Upper lobe of right lung (tissue), 1 donor: ENCODE results near the gene TOR1B. TPM values are rescaled to one million over a fixed set of nuclear protein-coding genes. Genes with fewer than 3 reads are reported as not detected.

Source experiments
- ATAC-seq: fragments of 200-7000 bp; cut with Tn5 transposase; one replicate; pipeline ENCODE4 v1.9.1; 2020; ENCODE audit warnings: mild to moderate bottlenecking, moderate library complexity
- DNase-seq: peaks from one replicate; pipeline ENCODE4 v3.0.0-alpha.2; 2020
- H3K27ac ChIP-seq: fragments of 200-600 bp; one replicate; pipeline ENCODE4 v1.8.0; 2022
- H3K27me3 ChIP-seq: fragments of 200-600 bp; one replicate; pipeline ENCODE4 v1.8.0; 2022; ENCODE audit warnings: mild to moderate bottlenecking
- H3K36me3 ChIP-seq: fragments of 200-600 bp; one replicate; pipeline ENCODE4 v1.8.0; 2022
- H3K4me1 ChIP-seq: fragments of 200-600 bp; one replicate; pipeline ENCODE4 v1.8.0; 2022
- H3K4me3 ChIP-seq: fragments of 200-600 bp; one replicate; pipeline ENCODE4 v1.8.0; 2022; ENCODE audit warnings: mild to moderate bottlenecking
- H3K9me3 ChIP-seq: fragments of 200-600 bp; one replicate; pipeline ENCODE4 v1.8.0; 2022
- CTCF ChIP-seq: fragments of 200-600 bp; IDR thresholded peaks from one replicate; pipeline ENCODE4 v1.8.0; 2022; ENCODE audit warnings: antibody characterized with exemption
- intact Hi-C: fragments of 100-400 bp; cut with DNase I; formaldehyde crosslinking; loops from one replicate; pipeline ENCODE4 v1.11.0; 2022
- total RNA-seq: library from RNA; stranded (reverse); fragmentation: NEBNext Ultra II Directional; extraction: Animal tissue kit (Norgen Biotek cat#: 25700); gene quantifications from one replicate; pipeline ENCODE4 v1.2.1, GENCODE V29; 2021
- donor health status: DM: no; HTN: yes; CAD: no; lungs with severe emphysema.

The TOR1B gene
- total RNA-seq, 1 donor from 2014 or later: 26.0 TPM

GRCh38 chr9:129822898-129823541 is 20.0 kb downstream of the TOR1B start:
- intact Hi-C loops: no loop called here
- H3K4me1 ChIP-seq: peaks cover 5% of the 10 kb centered on the region
- DNase-seq: peak; percentile 72
- H3K36me3 ChIP-seq: peaks cover 56% of the 10 kb centered on the region
- H3K27ac ChIP-seq: peak overlapping the region; percentile 76
- H3K9me3 ChIP-seq: no peaks in the 10 kb centered on the region
- no peaks in the 10 kb centered on the region for H3K27me3 ChIP-seq
- ATAC-seq: peak; percentile 57
- peak overlapping the region; percentile 70 for H3K4me3 ChIP-seq
- no peak for TF ChIP-seq CTCF

GRCh38 chr9:129823542-129823934 is 20.6 kb downstream of the TOR1B start:
- Histone ChIP-seq H3K4me1 (peaks cover 5% of the 10 kb centered on the region), H3K4me3 (peak overlapping the region; percentile 70), H3K27me3 (no peaks in the 10 kb centered on the region), H3K9me3 (no peaks in the 10 kb centered on the region), H3K36me3 (peaks cover 56% of the 10 kb centered on the region), H3K27ac (peak overlapping the region; percentile 76)
- DNase-seq: no peak
- intact Hi-C loops: no loop called here
- TF ChIP-seq CTCF: no peak
- peak; percentile 32 for ATAC-seq

- Histone ChIP-seq H3K27me3 (no peaks in the 10 kb centered on the region), H3K4me1 (peaks cover 5% of the 10 kb centered on the region), H3K36me3 (peaks cover 56% of the 10 kb centered on the region), H3K9me3 (no peaks in the 10 kb centered on the region), H3K4me3 (peak within 1 kb of the TSS; percentile 70), H3K27ac (peak within 1 kb of the TSS; percentile 76)
- peak; percentile 97 for ATAC-seq
- TF ChIP-seq CTCF: no peak
- DNase-seq: peak; percentile 97
- intact Hi-C loops: no loop called here
These were observed 21.1 kb downstream of the TOR1B start, which contains the start of gene TOR1A for GRCh38 chr9:129823935-129824601. TOR1A (minus strand) TSS chr9:129824136; CDS start chr9:129824085, 51 bp downstream.

GRCh38 chr9:129826344-129826743 is 23.4 kb downstream of the TOR1B start:
- Histone ChIP-seq H3K36me3 (peaks cover 56% of the 10 kb centered on the region), H3K4me3 (no peak overlapping the region), H3K27ac (no peak overlapping the region), H3K4me1 (peaks cover 5% of the 10 kb centered on the region), H3K9me3 (no peaks in the 10 kb centered on the region), H3K27me3 (no peaks in the 10 kb centered on the region)
- intact Hi-C loops: no loop called here
- TF ChIP-seq CTCF: no peak
- no peak for ATAC-seq
- DNase-seq: no peak

GRCh38 chr9:129826759-129827158 is 23.8 kb downstream of the TOR1B start:
- Histone ChIP-seq H3K4me1 (peaks cover 5% of the 10 kb centered on the region), H3K36me3 (peaks cover 56% of the 10 kb centered on the region), H3K27ac (no peak overlapping the region), H3K9me3 (no peaks in the 10 kb centered on the region), H3K4me3 (no peak overlapping the region), H3K27me3 (no peaks in the 10 kb centered on the region)
- intact Hi-C loops: no loop called here
- no peak for DNase-seq
- TF ChIP-seq CTCF: no peak
- no peak for ATAC-seq
